ENCODE measurements around the gene CNST.

DNA sequence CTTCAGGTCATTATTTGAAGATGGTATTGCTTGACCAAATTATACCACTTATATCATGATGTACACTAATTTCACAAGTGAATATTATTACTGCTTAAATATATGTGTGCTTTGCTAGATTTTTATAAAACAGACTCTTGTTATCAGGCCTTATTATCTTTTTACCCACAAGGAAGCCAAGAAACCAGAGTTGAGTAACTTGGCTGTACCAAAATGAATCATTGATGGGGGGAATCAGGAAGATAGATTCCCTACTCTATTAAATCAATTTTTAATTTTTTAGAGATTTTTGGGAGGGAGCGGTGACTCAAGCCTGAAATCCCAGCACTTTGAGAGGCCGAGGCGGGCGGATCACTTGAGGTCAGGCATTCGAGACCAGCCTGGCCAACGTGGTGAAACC, 141.9 kb downstream of the CNST start:
- TF ChIP-seq, protein P1, sequence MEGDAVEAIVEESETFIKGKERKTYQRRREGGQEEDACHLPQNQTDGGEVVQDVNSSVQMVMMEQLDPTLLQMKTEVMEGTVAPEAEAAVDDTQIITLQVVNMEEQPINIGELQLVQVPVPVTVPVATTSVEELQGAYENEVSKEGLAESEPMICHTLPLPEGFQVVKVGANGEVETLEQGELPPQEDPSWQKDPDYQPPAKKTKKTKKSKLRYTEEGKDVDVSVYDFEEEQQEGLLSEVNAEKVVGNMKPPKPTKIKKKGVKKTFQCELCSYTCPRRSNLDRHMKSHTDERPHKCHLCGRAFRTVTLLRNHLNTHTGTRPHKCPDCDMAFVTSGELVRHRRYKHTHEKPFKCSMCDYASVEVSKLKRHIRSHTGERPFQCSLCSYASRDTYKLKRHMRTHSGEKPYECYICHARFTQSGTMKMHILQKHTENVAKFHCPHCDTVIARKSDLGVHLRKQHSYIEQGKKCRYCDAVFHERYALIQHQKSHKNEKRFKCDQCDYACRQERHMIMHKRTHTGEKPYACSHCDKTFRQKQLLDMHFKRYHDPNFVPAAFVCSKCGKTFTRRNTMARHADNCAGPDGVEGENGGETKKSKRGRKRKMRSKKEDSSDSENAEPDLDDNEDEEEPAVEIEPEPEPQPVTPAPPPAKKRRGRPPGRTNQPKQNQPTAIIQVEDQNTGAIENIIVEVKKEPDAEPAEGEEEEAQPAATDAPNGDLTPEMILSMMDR (IDR thresholded peaks at IDR 0.05; ENCODE audit: insufficient read depth, low read length, poor library complexity, severe bottlenecking), result no peak
- TF ChIP-seq EZH2phosphoT487 (conservative IDR thresholded peaks at IDR 0.05; ENCODE audit: low read length), result no peak

Data from SU-DHL-6 (cell line).